HCEC 1CT (cell line): ENCODE data around the gene LRP5.
"Not testable (repeated sequence)": the region's sequence is repeated elsewhere in the genome, so short reads cannot be mapped to it uniquely, and the experiment has no call there.

Experiments used
- DNase-seq: peaks from one replicate; pipeline ENCODE4 v3.0.0-alpha.2; 2017

The LRP5 gene

DNA sequence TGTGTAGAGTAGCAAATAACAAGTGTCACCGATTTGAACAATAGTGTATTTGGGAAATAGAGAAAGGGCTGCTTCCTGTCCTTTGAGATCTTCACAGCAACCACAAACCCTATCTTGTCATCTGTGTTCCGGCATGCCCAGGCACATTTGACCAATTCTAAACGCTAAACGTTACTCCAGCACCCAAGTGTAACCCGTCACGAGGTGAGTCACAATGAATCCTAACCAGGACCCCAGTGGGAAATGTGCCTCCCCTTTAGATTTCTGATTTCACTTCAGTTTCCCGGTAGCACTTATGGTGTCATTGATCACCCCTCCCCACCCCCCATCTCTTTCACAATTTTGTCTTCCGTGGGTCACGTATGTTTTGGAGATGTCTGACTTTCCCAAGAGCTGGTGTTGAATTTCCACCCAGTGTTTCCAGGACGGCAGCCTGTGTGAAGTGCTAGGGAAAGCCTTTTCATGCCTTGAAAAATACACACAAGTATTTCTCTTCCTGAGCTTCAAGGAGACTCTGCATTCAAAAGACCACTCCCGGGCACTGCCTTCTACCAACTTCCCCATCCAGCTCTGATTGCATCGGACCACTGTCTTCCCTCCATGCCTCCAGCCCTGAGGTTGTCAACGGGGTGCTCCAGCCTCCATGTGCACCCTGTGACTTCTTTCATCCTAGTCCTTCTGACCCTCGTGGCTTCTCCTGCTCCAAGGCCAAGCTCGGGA lies 30.1 kb upstream of the LRP5 start:
- DNase-seq: no peak

DNA sequence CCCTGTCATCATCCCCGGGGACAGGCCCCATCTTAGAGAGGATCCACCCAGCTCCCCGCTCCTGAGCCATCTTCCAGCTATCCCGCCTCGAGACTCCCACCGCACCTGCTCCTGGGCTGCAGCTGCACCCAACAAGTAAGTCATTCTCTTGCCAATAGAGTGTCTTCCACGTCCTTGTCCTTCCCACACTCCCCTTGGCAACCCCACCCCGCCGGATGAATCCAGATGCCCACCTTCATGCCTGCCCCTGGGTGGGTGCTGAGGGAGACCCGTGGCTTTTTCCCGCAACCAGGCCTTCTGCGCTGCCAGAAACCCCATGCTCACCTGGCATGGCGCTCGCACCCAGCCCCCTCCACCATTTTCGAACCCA lies 29.5 kb upstream of the LRP5 start:
- DNase-seq: no peak

DNA sequence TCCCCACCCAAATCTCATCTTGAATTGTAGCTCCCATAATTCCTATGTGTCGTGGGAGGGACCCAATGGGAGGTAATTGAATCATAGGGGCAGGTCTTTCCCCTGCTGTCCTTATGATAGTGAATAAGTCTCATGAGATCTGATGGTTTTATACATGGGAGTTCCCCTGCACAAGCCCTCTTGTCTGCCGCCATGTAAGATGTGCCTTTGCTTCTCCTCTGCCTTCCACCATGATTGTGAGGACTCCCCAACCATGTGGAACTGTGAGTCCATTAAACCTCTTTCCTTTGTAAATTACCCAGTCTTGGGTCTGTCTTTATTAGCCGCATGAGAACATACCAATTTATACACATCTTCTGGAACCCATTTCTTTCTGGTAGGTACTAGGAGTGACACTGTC lies 27.8 kb upstream of the LRP5 start:
- not testable (repeated sequence) for DNase-seq

DNA sequence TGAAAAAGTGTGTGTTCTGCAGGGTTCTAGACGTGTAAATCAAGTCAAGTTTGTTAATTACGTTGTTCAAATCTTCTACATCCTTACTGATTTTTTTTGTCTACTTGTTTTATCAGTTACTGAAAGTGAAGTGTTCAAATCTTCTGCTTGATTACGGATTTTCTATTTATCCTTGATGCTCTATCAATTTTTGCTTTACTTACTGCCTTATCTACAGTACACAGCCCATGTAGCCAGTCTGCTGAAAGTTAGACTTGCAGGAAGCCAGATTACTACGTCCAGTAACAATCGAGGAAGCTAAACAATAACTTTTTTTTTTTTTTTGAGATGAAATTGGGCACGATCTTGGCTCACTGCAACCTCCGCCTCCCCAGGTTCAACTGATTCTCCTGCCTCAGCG lies 25.0 kb upstream of the LRP5 start:
- no peak for DNase-seq

DNA sequence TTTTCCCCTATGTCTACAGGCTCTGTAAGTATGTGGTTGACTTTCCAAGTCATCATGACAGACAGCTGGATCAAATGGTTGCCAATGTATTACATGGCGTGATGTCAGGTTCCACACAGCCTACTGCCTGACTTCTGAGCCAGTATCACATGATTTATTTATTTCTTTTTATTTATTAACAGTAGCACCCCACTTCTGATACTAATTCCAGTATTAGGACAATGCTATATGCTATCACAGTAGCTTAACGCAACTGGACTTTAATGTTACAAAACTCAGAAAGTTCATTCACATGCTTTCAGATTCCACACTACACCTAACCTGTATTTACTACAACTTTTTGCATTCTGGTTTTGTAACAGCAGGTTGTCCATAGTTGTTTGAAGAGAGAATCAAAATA lies 22.9 kb upstream of the LRP5 start:
- no peak for DNase-seq

DNA sequence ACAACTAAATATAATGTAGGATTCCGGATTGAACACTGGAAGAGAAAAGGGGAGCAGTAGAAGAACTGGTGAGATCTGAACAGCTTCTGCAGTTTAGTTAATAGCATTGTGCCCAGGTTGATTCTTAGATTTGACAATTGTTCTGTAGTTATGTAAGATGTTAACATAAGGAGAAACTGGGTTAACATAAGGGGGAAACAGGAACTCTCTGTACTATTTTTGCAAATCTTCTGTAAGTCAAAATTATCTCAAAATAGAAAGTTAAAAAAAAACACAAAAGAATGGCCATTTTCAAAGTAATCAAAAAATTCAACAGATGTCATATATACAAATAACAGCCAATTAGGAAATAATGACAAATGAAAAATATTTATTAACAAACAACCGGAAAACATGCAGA lies 18.7 kb upstream of the LRP5 start:
- no peak for DNase-seq

DNA sequence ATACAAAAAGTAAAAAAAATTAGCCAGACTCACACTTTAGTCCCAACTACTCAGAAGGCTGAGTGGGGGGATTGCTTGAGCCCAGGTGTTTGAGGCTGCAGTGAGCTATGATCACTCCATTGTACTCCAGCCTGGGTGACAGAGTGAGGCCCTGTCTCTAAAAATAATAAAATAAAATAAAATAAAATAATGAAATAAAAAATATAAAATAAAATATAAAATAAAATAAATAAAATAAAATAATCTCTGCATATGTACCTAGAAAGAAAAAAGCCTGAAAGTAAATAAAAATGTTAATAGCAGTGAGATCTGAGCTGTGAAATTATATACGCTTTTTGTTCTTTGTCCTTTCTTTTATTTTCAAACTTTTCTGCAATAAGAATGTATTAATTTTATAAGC lies 17.1 kb upstream of the LRP5 start:
- no peak for DNase-seq

DNA sequence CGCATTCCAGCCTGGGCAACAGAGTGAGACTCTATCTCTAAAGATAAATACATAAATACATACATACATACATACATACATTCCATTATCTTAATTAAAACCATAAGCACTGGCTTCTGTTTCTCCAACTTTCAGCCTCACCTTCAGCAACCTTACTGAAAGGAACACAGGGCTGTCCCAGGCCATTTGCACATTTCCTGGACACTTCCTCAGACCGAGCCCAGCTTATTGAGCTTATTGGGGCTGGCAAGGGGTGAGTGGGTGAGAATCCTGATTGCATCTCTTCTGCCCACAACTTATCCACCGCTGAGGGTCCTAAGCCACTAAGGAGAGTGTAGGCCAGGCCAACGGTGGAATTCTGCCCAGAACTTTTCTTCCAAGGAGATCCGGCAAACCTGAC lies 16.5 kb upstream of the LRP5 start:
- no peak for DNase-seq

DNA sequence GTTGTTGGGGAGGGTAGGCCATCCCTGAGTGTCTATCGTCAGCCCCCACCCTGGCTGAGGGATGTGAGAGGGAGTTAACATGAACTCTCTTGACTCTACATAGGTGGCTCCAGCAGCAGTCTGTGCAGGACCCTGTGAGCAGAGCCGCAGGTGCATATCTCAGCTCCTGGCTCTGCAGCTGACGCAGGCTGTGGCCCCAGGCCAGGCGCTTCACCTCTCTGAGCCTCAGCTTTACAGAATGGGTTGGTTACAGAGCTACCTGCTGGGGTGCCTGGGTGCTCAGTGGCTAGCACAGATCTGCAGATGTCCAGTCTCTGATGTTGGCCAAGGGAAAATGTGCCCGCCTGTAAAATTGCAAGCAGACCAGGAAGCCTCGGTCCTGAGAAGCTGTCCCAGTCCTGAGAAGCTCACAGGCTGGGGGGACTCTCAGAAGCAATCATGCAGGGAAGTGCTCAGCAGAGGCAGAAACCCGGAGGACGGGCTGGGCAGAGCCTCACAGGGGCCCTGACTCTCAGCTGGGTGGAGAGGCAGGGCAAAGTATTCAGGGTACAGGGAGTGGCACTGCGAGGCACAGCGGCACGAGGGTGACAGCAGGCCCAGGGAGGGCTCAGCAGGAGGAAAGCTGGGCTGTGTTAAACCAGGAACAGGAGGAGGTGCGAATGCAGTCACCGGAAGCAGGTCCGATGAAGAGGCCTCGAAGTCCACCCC lies 15.9 kb upstream of the LRP5 start:
- no peak for DNase-seq

DNA sequence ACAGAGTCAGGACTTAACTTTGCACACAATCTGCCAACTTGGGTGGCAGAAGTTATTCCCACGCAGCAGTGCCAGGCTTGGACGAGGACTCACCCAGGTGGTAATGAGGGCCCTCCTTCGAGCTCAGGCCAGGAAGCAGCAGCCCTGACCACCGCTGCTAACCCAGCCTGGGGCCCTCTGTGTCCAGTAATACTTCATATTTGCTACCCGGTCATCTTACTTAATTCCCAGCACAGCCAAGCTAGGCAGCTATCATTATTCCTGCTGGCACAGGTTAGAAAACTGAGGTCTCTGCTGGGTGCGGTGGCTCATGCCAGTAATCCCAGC lies 15.4 kb upstream of the LRP5 start:
- no peak for DNase-seq

DNA sequence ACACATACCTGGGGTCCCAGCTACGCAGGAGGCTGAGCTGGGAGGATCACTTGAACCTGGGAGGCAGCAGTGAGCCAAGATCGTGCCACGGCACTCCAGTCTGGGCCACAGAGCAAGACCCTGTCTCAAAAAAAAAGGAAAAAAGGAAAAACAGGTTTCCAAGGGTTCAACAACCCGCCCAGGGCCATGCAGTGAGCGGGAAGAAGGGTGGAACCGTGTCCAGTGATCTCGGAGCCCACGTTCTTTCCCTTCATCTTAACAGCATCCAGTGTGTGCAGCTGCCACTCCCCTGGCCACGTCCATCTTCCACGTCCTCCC lies 14.9 kb upstream of the LRP5 start:
- no peak for DNase-seq

DNA sequence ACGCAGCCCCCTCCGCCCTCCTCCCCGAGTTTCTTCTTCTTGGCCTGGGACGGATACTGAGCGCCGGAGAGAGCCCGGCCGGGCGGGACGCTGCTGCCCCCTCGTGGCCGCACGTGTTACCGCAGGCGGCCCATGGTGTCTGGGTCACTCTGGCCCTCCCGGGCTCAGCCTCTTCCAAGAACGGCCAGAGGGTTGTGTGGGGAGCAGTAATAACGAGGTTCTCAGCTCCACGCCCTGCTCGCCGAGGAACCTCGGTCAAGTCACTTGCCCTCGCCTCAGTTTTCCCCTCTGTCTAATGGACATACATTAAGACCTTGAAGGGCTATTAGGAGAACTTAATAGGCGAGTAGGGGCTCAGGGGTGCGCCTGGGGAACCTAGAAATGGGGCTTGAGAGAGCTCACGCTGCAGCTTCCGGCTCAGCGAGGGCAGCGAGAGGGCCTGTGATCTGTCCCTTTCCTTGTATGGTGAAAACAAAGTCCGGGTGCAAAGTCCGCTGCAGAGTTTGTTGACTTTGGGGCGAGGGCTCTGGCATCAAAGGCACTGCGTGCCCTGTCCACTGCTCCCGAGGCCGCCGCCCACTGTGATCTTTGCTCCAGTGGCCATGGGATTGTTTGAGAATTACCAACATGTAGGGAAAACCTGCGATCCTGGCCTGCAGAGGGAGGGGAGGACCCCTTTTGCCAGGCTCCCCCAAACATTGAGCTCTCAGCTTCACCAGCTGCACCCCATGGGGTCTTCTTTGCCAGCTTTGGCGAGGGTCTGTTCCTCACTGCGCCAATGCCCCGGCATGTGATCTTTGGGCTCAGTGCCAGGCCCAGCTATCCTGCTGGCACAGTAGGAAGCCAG lies 14.4 kb upstream of the LRP5 start:
- peak; percentile 69 for DNase-seq

DNA sequence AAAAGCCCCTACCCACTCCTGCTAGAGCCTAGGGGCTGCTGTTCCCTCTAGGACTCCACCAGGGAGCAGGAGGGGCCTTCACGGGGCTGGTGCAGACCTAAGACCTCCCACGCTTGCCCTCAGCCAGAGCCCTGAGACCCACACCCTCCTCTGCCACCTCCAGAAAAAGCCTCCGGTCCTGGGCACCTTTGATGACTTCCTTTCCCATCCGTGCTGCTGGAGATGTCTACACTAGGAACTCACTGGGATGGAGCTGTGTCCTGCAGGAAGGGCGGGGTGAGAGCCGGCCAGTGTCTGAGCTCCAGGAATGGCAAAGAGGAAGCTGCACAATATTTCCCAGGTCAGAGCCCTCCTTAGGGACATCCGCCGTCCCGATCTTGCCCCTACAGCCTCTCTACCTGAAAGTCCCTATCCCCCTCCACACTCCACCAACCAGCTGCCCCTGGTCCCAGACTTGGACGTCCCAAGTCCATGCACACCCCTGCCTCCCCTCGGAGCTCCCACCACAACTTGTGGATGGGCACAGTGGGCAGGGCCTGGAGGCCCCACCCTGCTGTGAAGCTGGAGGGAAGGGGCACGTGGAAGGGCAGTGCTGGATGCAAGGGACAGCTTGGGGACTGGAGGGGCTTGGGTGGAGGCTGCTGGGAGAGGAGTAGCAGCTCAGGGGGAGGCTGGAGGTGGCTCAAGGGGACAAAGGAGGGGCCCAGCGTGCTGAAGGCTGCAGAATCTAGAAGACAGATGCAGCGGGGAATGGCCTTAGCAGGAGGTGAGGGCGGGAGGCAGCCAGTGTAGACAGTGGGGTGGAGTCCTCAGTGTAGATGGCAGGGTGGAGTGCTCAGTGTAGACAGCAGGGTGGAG lies 13.5 kb upstream of the LRP5 start:
- DNase-seq: no peak

DNA sequence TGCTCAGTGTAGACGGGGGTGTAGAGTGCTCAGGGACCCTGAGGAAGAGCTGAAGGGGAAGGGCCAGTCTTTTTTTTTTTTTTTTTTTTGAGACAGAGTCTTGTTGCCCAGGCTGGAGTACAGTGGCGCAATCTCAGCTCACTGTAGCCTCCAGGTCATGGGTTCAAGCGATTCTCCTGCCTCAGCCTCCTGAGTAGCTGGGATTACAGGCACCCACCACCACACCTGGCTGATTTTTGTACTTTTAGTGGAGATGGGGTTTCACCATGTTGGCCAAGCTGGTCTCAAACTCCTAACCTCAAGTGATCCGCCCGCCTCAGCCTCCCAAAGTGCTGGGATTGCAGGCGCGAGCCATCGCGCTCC lies 12.9 kb upstream of the LRP5 start:
- DNase-seq: not testable (repeated sequence)

DNA sequence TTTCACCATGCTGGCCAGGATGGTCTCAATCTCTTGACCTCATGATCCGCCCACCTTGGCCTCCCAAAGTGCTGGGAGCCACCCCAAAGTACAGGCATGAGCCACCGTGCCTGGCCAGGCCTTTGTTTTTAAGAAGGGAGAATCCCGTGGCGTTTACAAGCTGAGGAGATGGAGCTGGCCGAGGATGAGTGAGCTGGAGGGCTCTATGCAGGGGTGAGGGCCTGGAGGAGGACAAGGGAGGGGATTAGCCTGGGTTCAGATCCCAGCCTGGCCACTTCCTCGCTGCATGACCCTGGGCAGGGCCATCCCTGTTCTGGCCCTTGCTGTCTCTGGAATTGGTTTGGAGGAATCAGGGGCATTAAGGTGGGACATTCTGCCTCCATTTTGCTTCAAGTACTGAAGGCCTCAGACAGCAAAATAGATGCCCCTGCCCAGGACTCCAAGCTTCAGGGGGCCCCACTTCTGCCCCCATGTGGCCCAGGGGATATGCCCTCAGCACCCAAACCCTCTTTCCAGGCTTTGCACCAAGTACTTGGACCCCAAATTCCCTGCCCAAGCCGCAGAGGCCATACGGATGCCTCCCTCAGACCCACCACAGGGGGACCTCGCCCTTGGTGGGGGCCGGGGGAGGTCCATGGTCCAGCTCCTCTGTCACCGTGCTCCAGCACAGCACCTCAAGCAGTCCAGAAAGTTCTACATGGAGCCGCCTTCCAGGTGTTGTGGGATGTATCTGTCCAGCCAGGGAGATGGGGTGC lies 12.1 kb upstream of the LRP5 start:
- no peak for DNase-seq

DNA sequence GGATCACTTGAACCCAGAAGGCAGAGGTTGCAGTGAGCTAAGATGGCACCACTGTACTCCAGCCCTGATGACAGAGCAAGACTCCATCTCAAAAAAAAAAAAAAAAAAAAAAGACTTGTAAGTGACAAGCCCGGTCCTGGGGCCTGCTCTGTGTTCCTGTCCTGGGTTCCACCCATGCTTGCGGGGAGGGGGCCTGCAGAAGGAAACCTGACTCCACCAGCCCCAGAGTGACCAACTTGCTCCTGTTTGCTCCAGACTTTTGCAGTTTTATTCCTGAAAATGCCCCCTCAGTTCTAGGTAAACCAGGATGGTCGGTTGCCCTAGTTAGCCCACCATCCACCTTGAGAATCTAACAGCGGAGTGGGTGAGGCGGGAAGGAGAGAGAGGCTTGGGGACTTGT lies 10.1 kb upstream of the LRP5 start:
- no peak for DNase-seq

DNA sequence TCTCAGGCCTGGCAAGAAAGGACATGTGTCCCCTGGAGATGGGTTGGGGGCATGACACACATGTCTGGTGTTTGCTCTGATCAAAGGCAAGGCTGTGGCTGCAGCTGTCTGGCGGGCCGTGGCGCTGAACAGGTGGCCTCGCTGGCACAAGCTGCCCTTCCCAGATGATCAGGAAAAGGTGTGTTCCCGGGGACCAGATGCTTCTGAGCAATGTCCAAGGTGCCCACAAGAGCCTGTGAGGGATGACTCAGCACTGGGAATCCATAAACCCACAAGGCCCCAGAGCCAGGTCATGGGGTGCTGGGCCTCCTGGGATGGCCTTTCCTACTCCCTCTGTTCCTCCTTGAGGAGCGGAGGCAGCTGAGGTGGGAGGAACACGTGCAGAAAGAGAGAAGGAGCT lies 9.7 kb upstream of the LRP5 start:
- DNase-seq: peak; percentile 45

DNA sequence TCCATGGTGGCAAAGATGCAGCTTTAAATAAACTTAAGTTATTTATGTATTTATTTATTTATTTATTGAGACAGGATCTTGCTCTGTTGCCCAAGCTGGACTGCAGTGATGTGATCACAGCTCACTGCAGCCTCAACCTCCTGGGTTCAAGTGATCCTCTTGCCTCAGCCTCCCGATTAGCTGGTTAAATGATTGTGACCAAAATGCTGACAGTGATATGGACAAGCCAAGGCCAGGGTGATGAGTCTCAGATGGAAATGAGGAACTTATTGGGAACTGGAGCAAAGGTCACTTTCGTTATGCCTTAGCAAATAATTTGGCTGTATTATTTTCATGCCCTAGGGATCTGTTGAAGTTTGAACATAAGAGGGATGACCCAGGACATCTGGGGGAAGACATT lies 9.3 kb upstream of the LRP5 start:
- no peak for DNase-seq

DNA sequence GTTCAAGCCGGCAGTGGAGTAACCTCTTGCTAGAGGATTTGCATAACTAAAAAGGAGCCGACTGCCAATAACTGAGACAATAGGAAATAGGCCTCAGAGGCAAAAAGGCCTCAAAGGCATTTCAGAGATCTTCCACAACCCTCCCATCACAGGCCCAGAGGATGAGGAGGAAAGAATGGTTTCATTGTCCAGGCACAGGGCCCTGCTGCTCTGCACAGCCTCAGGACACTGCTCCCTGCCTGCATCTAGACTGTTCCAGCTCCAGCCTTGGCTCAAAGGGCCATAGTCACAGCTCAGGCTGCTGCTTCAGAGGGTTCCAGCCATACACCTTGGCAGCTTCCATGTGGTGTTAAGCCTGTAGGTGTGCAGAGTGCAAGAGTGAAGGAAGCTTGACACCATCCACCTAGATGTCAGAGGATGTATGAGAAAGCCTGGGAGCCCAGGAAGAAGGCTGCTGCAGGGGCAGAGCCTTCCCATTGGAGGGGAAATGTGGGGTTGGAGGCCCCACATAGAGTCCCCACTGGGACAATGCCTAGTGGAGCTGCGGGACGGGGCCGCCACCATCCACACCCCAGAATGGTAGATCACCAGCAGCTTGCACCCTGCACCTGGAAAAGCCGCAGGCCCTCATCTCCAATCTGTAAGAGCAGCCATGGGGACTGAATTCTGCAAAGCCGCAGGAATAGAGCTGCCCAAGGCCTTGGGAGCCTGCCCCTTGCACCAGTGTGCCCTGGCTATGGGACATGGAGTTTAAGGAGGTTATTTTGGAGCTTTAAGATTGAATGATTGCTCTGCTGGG lies 8.2 kb upstream of the LRP5 start:
- no peak for DNase-seq

DNA sequence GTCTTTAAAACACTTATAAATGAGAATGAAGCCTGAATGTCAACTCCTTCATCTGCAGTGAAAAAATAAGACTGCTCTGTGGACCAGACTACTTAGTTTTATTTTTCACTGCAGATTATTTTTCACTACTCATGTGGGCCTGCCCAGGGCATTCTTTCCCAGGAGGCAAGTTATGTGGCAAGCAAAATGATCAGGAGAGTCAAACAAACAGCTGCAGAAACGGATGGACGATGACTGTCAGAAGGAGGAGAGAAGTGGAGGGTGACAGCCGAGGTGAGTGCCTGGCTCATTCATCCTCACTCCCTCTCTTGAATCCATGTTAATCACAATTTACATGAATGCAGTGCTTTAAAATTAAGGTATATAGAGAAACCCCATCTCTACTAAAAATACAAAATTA lies 5.8 kb upstream of the LRP5 start:
- no peak for DNase-seq

DNA sequence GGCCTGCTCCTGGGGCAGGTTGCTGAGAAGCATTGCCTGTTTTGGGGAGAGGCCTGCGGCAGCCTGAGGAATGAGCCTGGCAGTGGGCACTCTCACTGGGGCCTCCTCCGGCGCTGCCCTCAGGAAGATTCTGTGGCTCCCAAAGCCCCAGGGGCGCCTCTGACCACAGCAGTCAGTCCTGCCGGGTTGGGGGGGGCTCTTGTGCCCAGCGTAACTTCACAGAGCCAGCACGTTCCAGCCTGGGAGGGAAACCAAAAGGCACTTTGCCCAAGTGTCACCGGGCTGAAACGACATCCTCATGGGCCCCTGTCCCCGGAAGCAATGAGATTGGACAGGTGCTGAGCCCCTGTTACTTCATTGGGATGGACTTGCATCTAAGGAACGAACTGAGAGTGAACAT lies 4.3 kb upstream of the LRP5 start:
- no peak for DNase-seq

DNA sequence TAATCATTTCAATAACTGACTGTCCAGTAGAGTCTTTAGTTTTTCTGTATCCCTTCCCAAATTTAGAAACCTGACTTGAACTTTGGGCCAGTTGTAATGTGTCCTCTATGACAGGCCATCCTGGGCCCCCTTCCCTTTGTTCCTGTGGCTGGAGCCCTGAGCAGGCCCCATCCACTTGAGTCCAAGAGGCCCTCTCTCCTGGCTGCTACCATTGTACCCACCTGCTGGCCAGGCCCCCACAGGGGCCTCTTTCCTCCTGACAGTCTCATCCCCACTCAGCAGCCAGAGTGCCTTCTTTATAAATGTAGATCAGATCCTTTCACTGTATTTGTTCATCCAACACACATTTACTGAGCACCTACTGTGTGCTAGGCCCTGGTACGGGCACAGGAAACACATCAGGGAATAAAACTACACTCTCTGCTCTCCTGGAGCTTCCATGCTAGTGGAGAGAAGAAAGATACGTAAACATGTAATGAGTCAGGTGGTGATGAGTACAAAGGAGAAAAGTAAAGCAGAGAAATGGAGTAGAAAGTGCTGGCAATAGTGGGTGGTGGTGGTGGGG lies 2.7 kb upstream of the LRP5 start:
- DNase-seq: peak; percentile 18
